ENCODE measurements around the gene DNHD1.

Gene DNHD1

DNA sequence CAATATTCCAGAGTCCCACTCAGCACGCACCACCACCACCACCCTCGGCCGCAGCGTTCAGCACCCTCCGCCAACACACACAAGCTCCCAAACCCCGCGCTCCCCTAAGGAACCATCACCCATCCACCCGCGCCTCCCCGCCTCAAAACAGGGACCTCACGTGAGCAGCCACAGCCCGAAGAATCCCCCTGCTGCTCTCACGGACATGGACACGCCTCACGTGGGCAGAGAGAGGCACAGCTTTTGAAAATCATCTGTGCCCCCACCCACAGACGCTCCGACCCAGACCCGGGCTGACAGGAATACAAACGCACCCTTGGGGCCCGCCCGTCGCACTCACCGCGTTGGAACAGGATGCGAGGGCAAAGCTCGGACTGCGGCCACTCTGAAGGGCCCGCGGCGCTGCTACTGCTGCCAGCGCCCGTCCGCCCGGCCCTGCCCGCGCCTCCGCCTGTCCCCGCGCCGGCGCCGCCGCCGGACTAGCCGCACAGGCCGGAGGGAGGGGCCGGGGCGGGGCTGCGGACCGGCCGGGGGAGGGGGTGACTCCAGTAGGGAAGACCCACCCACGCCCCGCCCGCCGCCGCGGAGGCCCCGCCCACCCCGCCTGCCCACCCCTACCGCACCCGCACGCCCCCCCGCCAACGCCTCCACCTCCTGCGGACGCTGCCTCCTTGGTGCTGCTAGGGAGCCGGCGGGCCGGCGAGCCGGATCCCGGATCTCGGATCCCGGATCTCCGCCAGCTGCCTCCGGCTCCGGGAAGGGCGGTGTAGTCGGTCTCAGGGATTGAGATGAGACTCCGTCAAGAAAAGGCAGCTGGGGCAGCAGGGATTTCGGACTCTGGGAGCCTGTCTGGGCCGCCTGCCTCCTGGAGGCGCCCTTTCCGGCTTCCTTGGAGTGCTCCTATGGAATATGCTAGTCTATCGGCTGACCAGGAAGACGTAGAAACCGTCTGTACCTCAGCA lies 23.3 kb upstream of the DNHD1 start, which contains the start of gene TRIM3:
TRIM3 (minus strand) TSS at position 491 of the 962 bp plus-strand sequence. CDS start 8,246 bp downstream, outside the sequence.
- H3K4me3 Mint-ChIP-seq: peak within 1 kb of the TSS; percentile 85
- H3K36me3 Mint-ChIP-seq (ENCODE audit: insufficient read depth): peaks cover 21% of the 10 kb centered on the region
- ATAC-seq (replicated peaks; ENCODE audit: extremely low read depth, poor library complexity, severe bottlenecking): peak; percentile 63
- no peaks in the 10 kb centered on the region for H3K9me3 Mint-ChIP-seq
- H3K27ac Mint-ChIP-seq (ENCODE audit: low read depth): peak within 1 kb of the TSS; percentile 77
- no peaks in the 10 kb centered on the region for H3K27me3 Mint-ChIP-seq
- H3K4me1 Mint-ChIP-seq: peaks cover 19% of the 10 kb centered on the region
- peak; percentile 21 to 23 for DNase-seq (ENCODE audit: low spot score in 2 of 2)

DNA sequence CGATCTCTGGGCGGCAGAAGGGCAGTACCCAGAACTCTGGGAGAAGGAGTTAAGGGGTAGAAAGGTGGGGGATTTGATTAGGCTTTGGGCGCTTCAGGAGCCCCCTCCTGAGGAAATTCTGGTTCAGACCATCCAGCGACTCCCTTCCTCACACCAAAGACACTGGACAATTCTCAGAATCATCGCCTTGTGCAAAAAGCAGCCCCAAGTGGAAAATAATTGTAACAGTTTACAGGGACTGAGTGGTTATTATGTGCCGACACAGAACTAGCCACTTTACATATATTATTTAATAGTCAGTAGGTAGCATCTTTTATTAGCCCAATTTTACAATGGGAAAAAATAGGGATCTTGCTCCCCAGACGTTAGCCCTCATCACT lies 22.7 kb upstream of the DNHD1 start:
- DNase-seq (ENCODE audit: low spot score in 2 of 2): no peak
- Mint-ChIP-seq H3K4me3 (peak overlapping the region; percentile 85), H3K36me3 (ENCODE audit: insufficient read depth) (peaks cover 23% of the 10 kb centered on the region), H3K4me1 (peaks cover 25% of the 10 kb centered on the region), H3K27ac (ENCODE audit: low read depth) (peak overlapping the region; percentile 77), H3K9me3 (no peaks in the 10 kb centered on the region), H3K27me3 (no peaks in the 10 kb centered on the region)
- no peak for ATAC-seq (replicated peaks; ENCODE audit: extremely low read depth, poor library complexity, severe bottlenecking)

DNA sequence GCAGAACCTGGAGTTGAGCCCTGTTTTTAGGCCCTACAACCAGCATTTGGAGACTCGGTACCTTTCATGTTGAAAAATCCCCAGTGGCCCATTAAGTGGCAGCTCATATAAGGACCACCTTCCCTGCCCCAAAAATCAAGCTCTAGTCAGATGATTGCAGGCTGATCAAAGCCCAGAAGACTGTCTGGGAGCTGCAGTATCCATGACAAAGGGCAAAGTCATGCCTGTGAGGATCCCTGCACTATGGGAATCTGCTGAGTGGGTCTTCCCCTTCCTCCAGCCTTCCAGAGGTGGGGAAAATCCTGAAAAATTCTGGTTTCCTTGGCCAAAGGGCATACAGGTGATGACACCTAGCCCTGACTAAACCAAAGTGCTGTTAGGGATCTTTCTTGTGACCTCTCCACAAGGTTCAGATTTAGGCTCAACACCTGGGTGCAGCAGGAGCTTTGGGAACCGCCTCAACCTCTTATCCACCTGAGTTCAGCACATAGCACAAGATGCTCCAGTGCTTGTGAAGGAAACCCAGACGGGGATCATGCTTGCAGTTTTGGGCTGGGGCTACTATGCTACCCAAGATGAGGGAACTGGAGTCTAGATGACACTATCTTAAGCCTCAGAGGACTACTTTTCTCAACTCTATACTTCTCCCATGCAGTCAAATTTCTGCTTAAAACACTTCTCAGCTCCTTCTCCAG lies 22.1 kb upstream of the DNHD1 start:
- H3K4me1 Mint-ChIP-seq: peaks cover 30% of the 10 kb centered on the region
- DNase-seq (ENCODE audit: low spot score in 2 of 2) (no peak), ATAC-seq (replicated peaks; ENCODE audit: extremely low read depth, poor library complexity, severe bottlenecking) (no peak)
- no peaks in the 10 kb centered on the region for H3K27me3 Mint-ChIP-seq
- peak overlapping the region; percentile 85 for H3K4me3 Mint-ChIP-seq
- H3K27ac Mint-ChIP-seq (ENCODE audit: low read depth): peak overlapping the region; percentile 3
- peaks cover 23% of the 10 kb centered on the region for H3K36me3 Mint-ChIP-seq (ENCODE audit: insufficient read depth)
- no peaks in the 10 kb centered on the region for H3K9me3 Mint-ChIP-seq

DNA sequence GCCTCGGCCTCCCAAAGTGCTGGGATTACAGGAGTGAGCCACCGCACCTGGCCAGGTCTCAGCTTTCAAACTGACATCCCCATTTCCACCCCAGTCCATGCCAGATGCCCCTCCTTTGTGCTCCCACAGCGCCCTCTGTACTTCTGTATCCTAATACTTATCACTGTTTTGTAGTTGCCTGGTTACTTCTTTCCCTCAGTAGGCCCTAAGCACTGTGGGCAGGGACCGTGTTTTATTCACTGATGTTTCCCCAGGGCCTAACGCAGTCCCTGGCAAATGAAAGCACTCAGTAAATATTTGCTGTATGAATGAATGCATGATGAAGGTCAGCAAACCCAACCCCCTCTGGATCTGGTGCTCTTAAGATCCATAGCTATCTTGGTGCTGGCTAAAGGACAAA lies 21.1 kb upstream of the DNHD1 start:
- Mint-ChIP-seq H3K36me3 (ENCODE audit: insufficient read depth) (peaks cover 25% of the 10 kb centered on the region), H3K27me3 (no peaks in the 10 kb centered on the region), H3K9me3 (no peaks in the 10 kb centered on the region), H3K27ac (ENCODE audit: low read depth) (no peak overlapping the region), H3K4me1 (peaks cover 40% of the 10 kb centered on the region), H3K4me3 (no peak overlapping the region)
- ATAC-seq (replicated peaks; ENCODE audit: extremely low read depth, poor library complexity, severe bottlenecking) (no peak), DNase-seq (ENCODE audit: low spot score in 2 of 2) (no peak)

GRCh38 chr11:6476571-6476970 lies 20.5 kb upstream of the DNHD1 start:
- Mint-ChIP-seq H3K27ac (ENCODE audit: low read depth) (no peak overlapping the region), H3K4me1 (peaks cover 43% of the 10 kb centered on the region), H3K4me3 (no peak overlapping the region), H3K27me3 (no peaks in the 10 kb centered on the region), H3K9me3 (no peaks in the 10 kb centered on the region), H3K36me3 (ENCODE audit: insufficient read depth) (peaks cover 30% of the 10 kb centered on the region)
- no peak for ATAC-seq (replicated peaks; ENCODE audit: extremely low read depth, poor library complexity, severe bottlenecking)
- DNase-seq (ENCODE audit: low spot score in 2 of 2): no peak

- no peaks in the 10 kb centered on the region for H3K9me3 Mint-ChIP-seq
- H3K27ac Mint-ChIP-seq (ENCODE audit: low read depth): peak overlapping the region; percentile 97
- DNase-seq (ENCODE audit: low spot score in 2 of 2): no peak
- H3K27me3 Mint-ChIP-seq: no peaks in the 10 kb centered on the region
- H3K36me3 Mint-ChIP-seq (ENCODE audit: insufficient read depth): peaks cover 39% of the 10 kb centered on the region
- H3K4me3 Mint-ChIP-seq: peak overlapping the region; percentile 91
- H3K4me1 Mint-ChIP-seq: peaks cover 42% of the 10 kb centered on the region
- no peak for ATAC-seq (replicated peaks; ENCODE audit: extremely low read depth, poor library complexity, severe bottlenecking)
These were observed 16.7 kb upstream of the DNHD1 start for GRCh38 chr11:6480299-6480914.

- Mint-ChIP-seq H3K4me1 (peaks cover 42% of the 10 kb centered on the region), H3K27me3 (no peaks in the 10 kb centered on the region), H3K27ac (ENCODE audit: low read depth) (peak within 1 kb of the TSS; percentile 97), H3K4me3 (peak within 1 kb of the TSS; percentile 91), H3K36me3 (ENCODE audit: insufficient read depth) (peaks cover 34% of the 10 kb centered on the region), H3K9me3 (no peaks in the 10 kb centered on the region)
- DNase-seq (ENCODE audit: low spot score in 2 of 2) (peak; percentile 92 to 94), ATAC-seq (replicated peaks; ENCODE audit: extremely low read depth, poor library complexity, severe bottlenecking) (peak; percentile 98)
These were observed 15.8 kb upstream of the DNHD1 start, which contains the start of the genes ARFIP2 and TIMM10B for GRCh38 chr11:6481012-6481923. TSS of gene ARFIP2 (minus strand) at chr11:6481331. CDS start at chr11:6480421, 910 bp downstream. TSS of gene TIMM10B (plus strand) at chr11:6481501. CDS start at chr11:6481517, 16 bp downstream.

DNA sequence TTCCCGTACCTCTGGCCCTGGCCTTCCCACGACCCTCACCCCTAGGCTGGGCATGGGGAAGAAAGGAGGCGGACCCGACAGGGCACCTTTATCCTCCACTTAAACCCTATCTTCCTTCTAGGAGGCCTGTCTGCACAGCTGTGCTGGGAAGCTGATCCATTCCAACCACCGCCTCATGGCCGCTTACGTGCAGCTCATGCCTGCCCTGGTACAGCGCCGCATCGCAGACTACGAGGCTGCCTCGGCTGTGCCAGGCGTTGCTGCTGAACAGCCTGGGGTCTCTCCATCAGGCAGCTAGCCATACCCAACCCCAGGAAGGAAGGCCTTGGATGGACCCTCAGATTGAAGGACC lies 15.2 kb upstream of the DNHD1 start:
- Mint-ChIP-seq H3K36me3 (ENCODE audit: insufficient read depth) (peaks cover 32% of the 10 kb centered on the region), H3K27ac (ENCODE audit: low read depth) (peak overlapping the region; percentile 97), H3K9me3 (no peaks in the 10 kb centered on the region), H3K4me1 (peaks cover 42% of the 10 kb centered on the region), H3K4me3 (peak overlapping the region; percentile 91), H3K27me3 (no peaks in the 10 kb centered on the region)
- ATAC-seq (replicated peaks; ENCODE audit: extremely low read depth, poor library complexity, severe bottlenecking) (peak; percentile 6), DNase-seq (ENCODE audit: low spot score in 2 of 2) (no peak)

- no peak for ATAC-seq (replicated peaks; ENCODE audit: extremely low read depth, poor library complexity, severe bottlenecking)
- Mint-ChIP-seq H3K27ac (ENCODE audit: low read depth) (peak overlapping the region; percentile 97), H3K4me1 (peaks cover 42% of the 10 kb centered on the region), H3K27me3 (no peaks in the 10 kb centered on the region), H3K36me3 (ENCODE audit: insufficient read depth) (peaks cover 27% of the 10 kb centered on the region), H3K4me3 (peak overlapping the region; percentile 91), H3K9me3 (no peaks in the 10 kb centered on the region)
- DNase-seq (ENCODE audit: low spot score in 2 of 2): no peak
These were observed 14.6 kb upstream of the DNHD1 start for GRCh38 chr11:6482441-6482840.

- peaks cover 27% of the 10 kb centered on the region for H3K36me3 Mint-ChIP-seq (ENCODE audit: insufficient read depth)
- H3K9me3 Mint-ChIP-seq: no peaks in the 10 kb centered on the region
- peaks cover 40% of the 10 kb centered on the region for H3K4me1 Mint-ChIP-seq
- DNase-seq (ENCODE audit: low spot score in 2 of 2) (no peak), ATAC-seq (replicated peaks; ENCODE audit: extremely low read depth, poor library complexity, severe bottlenecking) (no peak)
- H3K27me3 Mint-ChIP-seq: no peaks in the 10 kb centered on the region
- H3K27ac Mint-ChIP-seq (ENCODE audit: low read depth): peak overlapping the region; percentile 97
- peak overlapping the region; percentile 91 for H3K4me3 Mint-ChIP-seq
These were observed 14.1 kb upstream of the DNHD1 start for GRCh38 chr11:6483015-6483414.

GRCh38 chr11:6485661-6486060 lies 11.4 kb upstream of the DNHD1 start:
- no peak overlapping the region for H3K4me3 Mint-ChIP-seq
- peaks cover 29% of the 10 kb centered on the region for H3K36me3 Mint-ChIP-seq (ENCODE audit: insufficient read depth)
- no peaks in the 10 kb centered on the region for H3K27me3 Mint-ChIP-seq
- H3K9me3 Mint-ChIP-seq: no peaks in the 10 kb centered on the region
- ATAC-seq (replicated peaks; ENCODE audit: extremely low read depth, poor library complexity, severe bottlenecking) (no peak), DNase-seq (ENCODE audit: low spot score in 2 of 2) (no peak)
- peaks cover 20% of the 10 kb centered on the region for H3K4me1 Mint-ChIP-seq
- H3K27ac Mint-ChIP-seq (ENCODE audit: low read depth): no peak overlapping the region
